C4-2B (cell line): ENCODE measurements around the gene RET.

Experiments used
- ZFX ChIP-seq: fragments of 450-650 bp; IDR thresholded peaks from 2 replicates; pipeline ENCODE4 v1.6.1; 2017
- TF ChIP-seq, protein P1 (sequence below): fragments of 450-650 bp; conservative IDR thresholded peaks from 2 replicates; pipeline ENCODE4 v1.5.1; 2017; ENCODE audit warnings: mild to moderate bottlenecking

GRCh38 chr10:43158636-43159035, 81.8 kb downstream of the RET start:
- TF ChIP-seq, protein P1, sequence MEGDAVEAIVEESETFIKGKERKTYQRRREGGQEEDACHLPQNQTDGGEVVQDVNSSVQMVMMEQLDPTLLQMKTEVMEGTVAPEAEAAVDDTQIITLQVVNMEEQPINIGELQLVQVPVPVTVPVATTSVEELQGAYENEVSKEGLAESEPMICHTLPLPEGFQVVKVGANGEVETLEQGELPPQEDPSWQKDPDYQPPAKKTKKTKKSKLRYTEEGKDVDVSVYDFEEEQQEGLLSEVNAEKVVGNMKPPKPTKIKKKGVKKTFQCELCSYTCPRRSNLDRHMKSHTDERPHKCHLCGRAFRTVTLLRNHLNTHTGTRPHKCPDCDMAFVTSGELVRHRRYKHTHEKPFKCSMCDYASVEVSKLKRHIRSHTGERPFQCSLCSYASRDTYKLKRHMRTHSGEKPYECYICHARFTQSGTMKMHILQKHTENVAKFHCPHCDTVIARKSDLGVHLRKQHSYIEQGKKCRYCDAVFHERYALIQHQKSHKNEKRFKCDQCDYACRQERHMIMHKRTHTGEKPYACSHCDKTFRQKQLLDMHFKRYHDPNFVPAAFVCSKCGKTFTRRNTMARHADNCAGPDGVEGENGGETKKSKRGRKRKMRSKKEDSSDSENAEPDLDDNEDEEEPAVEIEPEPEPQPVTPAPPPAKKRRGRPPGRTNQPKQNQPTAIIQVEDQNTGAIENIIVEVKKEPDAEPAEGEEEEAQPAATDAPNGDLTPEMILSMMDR, result no peak
- TF ChIP-seq ZFX, result no peak
